Measurements from ENCODE around the gene NET1.

Gene NET1

GRCh38 chr10:5497948-5498730, 85.8 kb downstream of the NET1 start:
- in situ Hi-C loops (cut with MboI; ENCODE audit: low sequenced_read_pairs) = no loop called here

DNA sequence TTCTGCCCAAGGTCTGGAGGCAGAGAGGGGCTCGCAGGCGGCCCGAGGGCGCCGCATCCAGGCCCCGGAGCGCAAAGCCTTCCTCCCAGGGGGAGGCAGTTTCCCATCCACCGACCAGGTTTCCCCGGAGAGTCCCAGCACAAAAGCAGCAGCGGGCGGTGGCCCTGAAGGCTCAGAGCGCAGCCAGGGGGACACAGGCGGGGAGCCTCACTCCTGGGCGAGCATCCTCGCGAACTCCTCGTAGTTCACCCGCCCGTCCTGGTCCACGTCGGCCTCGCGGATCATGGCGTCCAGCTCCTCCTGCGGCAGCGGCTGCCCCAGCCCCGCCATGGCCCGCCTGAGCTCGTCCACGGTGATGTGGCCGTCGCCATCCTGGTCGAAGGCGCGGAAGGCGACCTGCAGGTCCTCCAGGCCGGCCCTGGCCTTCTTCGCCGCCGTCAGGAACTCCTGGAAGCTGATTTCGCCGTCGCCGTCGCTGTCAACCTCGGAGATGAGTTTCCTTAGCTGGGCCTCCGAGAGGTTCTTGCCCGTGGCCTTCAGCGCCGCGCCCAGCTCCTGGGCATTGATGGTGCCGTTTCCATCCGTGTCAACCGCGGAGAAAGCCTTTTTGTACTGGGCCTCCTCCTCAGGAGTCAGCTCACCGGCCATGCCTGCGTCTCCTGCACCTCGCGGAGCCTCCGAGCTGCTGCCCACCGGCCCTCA, 86.6 kb downstream of the NET1 start:
- in situ Hi-C loops (cut with MboI; ENCODE audit: low sequenced_read_pairs) = no loop called here

DNA sequence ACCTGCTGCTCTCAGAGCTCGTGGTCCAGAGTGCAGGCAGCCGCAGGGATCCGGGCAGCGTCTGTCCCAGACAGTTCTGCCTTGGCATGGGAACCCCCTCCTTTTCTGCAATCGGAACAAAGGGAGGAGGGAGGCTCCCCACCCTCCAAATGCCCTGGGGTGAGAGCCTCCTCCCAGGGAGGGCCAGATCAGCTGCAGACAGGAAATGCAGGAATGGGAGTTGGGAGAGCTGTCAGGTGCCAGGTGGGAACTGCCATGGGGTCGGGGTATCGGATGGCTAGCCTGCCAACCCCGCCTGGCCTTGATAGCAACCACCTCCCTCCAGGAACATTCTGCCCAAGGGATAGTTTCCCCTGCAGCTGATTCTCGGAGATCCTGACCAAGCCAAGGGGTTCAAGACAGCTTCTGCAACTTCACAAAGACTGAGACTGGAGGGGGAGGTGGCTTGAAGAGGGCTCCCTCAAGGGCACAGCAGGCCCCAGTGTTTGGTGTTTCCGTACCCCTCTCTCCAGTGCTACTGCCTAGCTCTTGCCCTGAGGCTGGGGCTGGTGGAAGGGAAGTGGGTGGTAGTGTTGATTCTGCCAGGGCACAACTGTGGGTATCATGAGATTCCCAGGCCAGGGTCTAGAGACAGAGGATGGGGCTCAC, 87.3 kb downstream of the NET1 start, which contains the start of gene CALML5:
Gene CALML5 (minus strand): TSS at position 78 of the 648 bp plus-strand sequence. CDS start 132 bp downstream, outside the sequence.
- in situ Hi-C loops (cut with MboI; ENCODE audit: low sequenced_read_pairs) = no loop called here

DNA sequence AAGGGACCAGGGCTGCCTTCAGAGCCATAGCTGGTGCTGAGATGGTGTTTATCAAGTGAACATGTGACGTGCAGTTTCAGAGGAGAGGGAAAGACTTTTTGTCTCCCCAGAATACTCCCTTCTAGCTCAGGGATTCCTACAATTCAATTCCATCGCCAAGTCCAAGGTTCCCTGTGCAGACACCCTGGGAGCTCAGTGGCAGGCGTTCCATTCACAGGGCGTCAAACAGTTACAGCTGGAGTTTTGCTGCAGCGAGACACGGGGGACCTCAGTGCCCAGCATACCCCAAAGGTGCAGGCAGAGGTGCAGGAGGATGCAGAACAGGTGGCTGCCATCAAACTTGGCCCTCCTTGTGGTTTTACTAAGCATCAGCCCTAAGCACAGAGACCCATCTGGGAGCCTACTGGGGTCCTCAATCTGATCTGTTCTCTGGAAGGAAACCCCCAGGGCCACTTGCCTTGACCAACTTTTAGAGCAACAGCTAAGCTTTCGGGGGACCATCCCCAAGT, 87.9 kb downstream of the NET1 start:
- in situ Hi-C loops (cut with MboI; ENCODE audit: low sequenced_read_pairs) = no loop called here

DNA sequence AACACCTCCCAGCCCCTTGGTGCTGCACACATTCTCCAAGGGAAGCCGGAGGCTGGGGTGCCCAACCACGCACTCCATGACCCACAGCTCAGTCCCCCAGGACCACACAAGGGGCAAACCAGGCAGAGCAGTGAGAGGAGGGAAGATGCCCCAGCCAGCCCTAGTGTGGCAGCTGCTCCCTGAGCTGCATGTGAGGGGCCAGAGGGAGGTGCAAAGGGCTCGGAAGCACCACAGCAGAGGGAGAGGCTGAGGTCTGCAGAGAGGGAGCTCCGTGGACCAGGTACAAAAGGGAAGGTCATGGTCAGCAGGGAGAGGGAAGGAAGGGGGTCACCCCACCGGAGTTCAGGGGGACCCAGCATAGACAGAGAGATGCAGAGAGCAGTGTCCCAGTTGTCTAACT, 88.6 kb downstream of the NET1 start:
- in situ Hi-C loops (cut with MboI; ENCODE audit: low sequenced_read_pairs) = no loop called here

DNA sequence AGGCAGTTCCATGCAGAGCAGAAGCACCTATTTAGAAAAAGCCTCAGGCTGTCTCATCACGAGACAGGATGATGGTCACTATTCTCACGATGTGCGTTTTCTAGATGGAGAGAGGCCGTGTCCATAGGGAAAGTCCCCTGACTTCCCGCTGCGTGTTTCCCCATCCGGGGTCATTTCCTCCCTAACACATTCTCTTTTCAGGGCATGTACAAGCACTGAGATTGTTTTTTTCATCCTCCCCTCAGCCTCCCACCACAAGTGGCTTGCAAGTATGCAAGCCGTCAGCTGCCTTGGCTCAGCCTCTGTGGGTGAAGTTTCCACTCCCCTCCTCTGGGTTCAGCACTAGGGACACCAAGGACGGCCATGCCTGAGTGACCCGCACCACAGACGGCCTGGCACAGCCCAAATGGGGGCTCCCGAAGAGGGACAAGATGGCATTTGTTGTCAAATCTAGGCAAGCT, 89.7 kb downstream of the NET1 start:
- in situ Hi-C loops (cut with MboI; ENCODE audit: low sequenced_read_pairs) = no loop called here

DNA sequence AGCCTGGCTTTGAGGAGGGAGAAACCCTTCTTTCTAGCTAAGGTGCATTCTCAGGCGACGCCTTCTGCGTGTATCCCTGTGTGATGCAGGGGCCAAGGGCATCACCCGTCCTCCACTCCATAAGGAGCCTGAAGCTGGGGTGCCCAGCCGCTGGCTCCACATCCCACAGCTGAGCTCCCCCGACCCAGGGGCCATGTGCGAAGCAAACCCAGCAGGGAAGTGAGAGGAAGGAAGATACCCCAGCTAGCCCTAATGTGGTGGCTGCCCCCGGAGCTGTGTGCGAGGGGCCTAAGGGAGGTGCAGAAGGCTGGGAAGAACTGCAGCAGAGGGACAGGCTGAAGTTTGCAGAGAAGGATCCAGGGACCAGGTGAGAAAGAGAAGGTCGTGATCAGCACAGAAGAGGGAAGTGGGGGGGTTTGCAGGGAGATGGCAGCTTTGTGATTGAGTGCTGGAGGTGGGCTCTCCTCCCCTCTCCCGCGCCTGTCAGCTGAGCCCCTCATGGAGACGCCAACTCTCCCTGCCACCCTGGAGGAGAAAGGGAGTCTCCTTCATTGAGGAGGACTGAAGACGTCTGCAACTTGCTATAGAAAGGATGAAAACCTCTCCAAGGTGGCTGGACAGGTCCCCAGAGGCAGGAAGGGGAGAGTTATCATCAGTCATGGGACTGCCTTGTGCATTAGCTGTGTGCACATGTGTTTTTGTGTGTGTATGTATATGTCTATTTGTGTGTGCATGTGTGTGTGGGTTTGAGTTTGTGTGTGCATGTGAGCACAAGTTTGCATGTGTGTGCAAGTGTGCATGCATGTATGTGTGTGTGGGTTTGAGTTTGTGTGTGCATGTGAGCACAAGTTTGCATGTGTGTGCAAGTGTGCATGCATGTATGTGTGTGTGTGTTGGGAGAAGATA, 90.5 kb downstream of the NET1 start:
- in situ Hi-C loops (cut with MboI; ENCODE audit: low sequenced_read_pairs) = no loop called here

GRCh38 chr10:5503477-5503835, 91.1 kb downstream of the NET1 start:
- in situ Hi-C loops (cut with MboI; ENCODE audit: low sequenced_read_pairs) = no loop called here

- in situ Hi-C loops (cut with MboI; ENCODE audit: low sequenced_read_pairs) = no loop called here
Observed at GRCh38 chr10:5504146-5505072, 92.1 kb downstream of the NET1 start.

DNA sequence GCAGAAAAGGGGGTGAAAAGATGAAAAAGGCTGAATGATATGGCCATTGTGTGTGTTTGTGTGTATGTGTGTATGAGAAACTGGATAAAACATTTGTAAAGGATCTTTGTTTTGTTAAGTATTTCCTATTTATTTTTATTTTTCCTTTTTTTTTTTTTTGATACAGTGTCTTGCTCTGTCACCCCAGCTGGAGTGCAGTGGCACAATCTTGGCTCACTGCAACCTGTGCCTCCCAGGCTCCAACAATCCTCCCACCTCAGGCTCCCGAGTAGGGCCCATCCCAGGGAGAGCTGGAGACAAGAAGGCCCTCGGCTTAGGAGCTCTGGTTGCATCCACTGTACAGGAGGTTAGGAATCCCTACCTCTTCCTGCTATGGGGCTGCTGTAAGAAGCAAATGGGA, 93.9 kb downstream of the NET1 start:
- in situ Hi-C loops (cut with MboI; ENCODE audit: low sequenced_read_pairs) = no loop called here

GRCh38 chr10:5506751-5507648, 94.6 kb downstream of the NET1 start:
- in situ Hi-C loops (cut with MboI; ENCODE audit: low sequenced_read_pairs) = no loop called here

GRCh38 chr10:5507649-5508131, 95.3 kb downstream of the NET1 start:
- in situ Hi-C loops (cut with MboI; ENCODE audit: low sequenced_read_pairs) = no loop called here

DNA sequence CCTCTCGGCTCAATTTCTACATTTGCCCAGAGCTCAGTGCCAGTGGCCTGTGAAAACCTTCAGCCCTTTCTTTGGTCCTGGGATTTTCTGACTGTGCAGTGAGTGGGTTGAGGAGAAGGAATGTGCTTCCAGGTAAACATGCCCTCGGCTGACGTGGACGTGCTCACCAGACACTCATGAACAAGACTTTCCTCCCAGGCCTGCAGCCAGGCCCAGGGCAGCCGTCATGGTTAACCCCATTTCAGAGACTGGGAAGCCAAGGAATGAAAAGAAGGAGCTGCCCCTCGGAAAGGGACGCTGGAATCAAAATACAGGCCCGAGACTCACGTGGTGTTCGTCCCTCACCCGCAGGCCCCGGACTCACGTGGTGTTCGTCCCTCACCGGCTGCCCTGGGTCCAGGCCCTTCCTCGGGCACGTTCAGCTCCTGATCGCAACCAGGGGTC, 95.8 kb downstream of the NET1 start:
- in situ Hi-C loops (cut with MboI; ENCODE audit: low sequenced_read_pairs) = no loop called here
